Measurements from ENCODE around the gene LBR.

LBR gene

DNA sequence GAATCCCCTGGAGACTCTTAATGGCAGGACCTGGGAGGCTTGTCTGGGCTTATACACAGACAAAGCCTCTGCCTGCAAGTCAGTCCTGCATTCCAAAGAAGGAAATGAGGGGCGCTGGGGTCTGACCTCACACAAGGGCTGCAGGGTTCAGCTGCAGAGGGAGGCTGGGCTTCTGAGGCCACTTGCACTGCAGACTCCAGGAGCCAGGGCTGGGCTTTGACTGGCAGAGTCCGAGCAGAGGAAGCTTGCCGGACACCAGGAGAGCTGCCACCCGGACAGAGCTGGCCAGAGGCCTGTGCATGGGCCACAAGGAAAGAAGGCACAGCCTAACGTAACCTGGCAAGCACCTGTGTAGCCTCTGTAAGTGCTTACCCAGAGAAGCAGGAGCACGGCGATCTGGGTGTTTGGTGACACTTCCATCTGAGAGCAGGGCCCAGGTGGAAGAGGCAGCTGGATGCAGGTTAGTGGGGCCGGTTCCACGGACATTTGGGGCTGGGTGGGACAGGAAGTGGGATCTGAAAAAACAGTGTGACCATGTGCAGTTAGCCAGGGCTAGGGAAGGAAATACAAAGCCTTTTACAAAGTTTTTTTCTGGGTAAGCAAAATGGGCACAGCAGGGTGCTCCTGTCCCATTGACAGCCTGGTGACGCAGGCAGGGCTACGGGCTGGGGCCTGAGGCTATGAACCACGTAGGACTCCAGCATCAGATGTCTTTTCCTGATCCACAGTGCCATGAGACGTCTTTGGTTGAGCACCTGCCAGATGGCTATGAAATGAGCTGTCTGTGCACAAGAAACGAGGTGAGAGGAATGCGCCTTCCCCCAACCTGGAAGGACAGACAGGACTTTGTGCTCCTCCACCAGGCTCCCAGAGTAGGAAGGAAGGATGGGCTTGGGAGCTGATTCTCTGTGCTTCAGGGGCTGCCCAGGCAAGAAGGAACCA is 37.3 kb upstream of the LBR start:
- Histone ChIP-seq H3K27me3 (no peaks in the 10 kb centered on the region), H3K4me3 (no peak overlapping the region), H4K20me1 (no peaks in the 10 kb centered on the region), H3K9me3 (no peaks in the 10 kb centered on the region), H3K27ac (peak overlapping the region; percentile 97), H3K4me1 (peaks cover 91% of the 10 kb centered on the region), H3K36me3 (no peaks in the 10 kb centered on the region), H3K9ac (peak overlapping the region; percentile 39; the same call in 1 of the 2 replicates), H3K4me2 (peak overlapping the region; percentile 99)
- TF ChIP-seq Cebpa-rat (IDR thresholded peaks at IDR 0.05): no peak

- H3K9ac ChIP-seq: 0 out of 2 replicates have a peak overlapping the region, but pooled peaks have one; percentile 16
- peak overlapping the region; percentile 34 for H3K4me2 ChIP-seq
- H3K36me3 ChIP-seq: no peaks in the 10 kb centered on the region
- H3K27ac ChIP-seq: peak overlapping the region; percentile 45; the same call in 1 of the 2 replicates
- H3K4me1 ChIP-seq: peaks cover 77% of the 10 kb centered on the region
- no peaks in the 10 kb centered on the region for H4K20me1 ChIP-seq
- TF ChIP-seq Cebpa-rat (IDR thresholded peaks at IDR 0.05): no peak
- H3K4me3 ChIP-seq: no peak overlapping the region
- no peaks in the 10 kb centered on the region for H3K27me3 ChIP-seq
- H3K9me3 ChIP-seq: no peaks in the 10 kb centered on the region
Measured at GRCh38 chr1:225462714-225463574, 35.1 kb upstream of the LBR start.

DNA sequence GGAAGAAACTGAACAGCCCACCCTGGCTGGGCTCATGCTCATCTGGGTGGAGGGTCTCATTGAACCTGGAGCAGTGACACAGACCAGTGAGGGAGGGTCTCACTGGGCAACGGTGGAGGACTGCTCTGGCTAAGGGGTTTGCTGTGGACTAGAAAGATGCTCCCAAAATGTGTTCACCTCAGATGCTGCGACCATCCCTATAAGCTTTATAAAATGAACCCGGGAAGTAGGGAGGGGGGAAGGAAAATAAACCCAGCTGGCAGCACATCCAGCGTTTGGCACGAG is 34.5 kb upstream of the LBR start:
- Histone ChIP-seq H3K27ac (no peak overlapping the region), H3K4me3 (no peak overlapping the region), H3K9me3 (no peaks in the 10 kb centered on the region), H4K20me1 (no peaks in the 10 kb centered on the region), H3K36me3 (no peaks in the 10 kb centered on the region), H3K9ac (no peak overlapping the region), H3K27me3 (no peaks in the 10 kb centered on the region), H3K4me2 (no peak overlapping the region), H3K4me1 (peaks cover 74% of the 10 kb centered on the region)
- TF ChIP-seq Cebpa-rat (IDR thresholded peaks at IDR 0.05): no peak

GRCh38 chr1:225461533-225462428 is 33.9 kb upstream of the LBR start:
- peaks cover 2% of the 10 kb centered on the region; the same call in 1 of the 2 replicates for H3K9me3 ChIP-seq
- H3K27ac ChIP-seq: peak overlapping the region; percentile 31; the same call in 1 of the 2 replicates
- H3K4me3 ChIP-seq: no peak overlapping the region
- no peak for TF ChIP-seq Cebpa-rat (IDR thresholded peaks at IDR 0.05)
- peak overlapping the region; percentile 70 for H3K4me2 ChIP-seq
- H3K27me3 ChIP-seq: no peaks in the 10 kb centered on the region
- no peaks in the 10 kb centered on the region for H4K20me1 ChIP-seq
- peaks cover 68% of the 10 kb centered on the region for H3K4me1 ChIP-seq
- H3K36me3 ChIP-seq: no peaks in the 10 kb centered on the region
- H3K9ac ChIP-seq: peak overlapping the region; percentile 16; the same call in 1 of the 2 replicates

- H3K4me1 ChIP-seq: peaks cover 60% of the 10 kb centered on the region
- peaks cover 11% of the 10 kb centered on the region for H3K9me3 ChIP-seq
- peak overlapping the region; percentile 70 for H3K4me2 ChIP-seq
- no peaks in the 10 kb centered on the region for H3K36me3 ChIP-seq
- no peak overlapping the region for H3K4me3 ChIP-seq
- H3K27me3 ChIP-seq: no peaks in the 10 kb centered on the region
- peak overlapping the region; percentile 16; the same call in 1 of the 2 replicates for H3K9ac ChIP-seq
- no peaks in the 10 kb centered on the region for H4K20me1 ChIP-seq
- peak overlapping the region; percentile 55 for H3K27ac ChIP-seq
- no peak for TF ChIP-seq Cebpa-rat (IDR thresholded peaks at IDR 0.05)
Measured at GRCh38 chr1:225460737-225461532, 33.1 kb upstream of the LBR start.

GRCh38 chr1:225460021-225460736 is 32.3 kb upstream of the LBR start:
- Histone ChIP-seq H3K27ac (peak overlapping the region; percentile 55), H3K36me3 (no peaks in the 10 kb centered on the region), H3K9me3 (peaks cover 18% of the 10 kb centered on the region), H4K20me1 (no peaks in the 10 kb centered on the region), H3K4me2 (peak overlapping the region; percentile 70), H3K4me3 (no peak overlapping the region), H3K4me1 (peaks cover 52% of the 10 kb centered on the region), H3K27me3 (no peaks in the 10 kb centered on the region), H3K9ac (peak overlapping the region; percentile 58; the same call in 1 of the 2 replicates)
- TF ChIP-seq Cebpa-rat (IDR thresholded peaks at IDR 0.05): no peak

- Histone ChIP-seq H3K27me3 (no peaks in the 10 kb centered on the region), H3K4me1 (peaks cover 53% of the 10 kb centered on the region), H3K4me2 (no peak overlapping the region), H3K9me3 (peaks cover 18% of the 10 kb centered on the region), H3K4me3 (no peak overlapping the region), H3K9ac (no peak overlapping the region), H3K36me3 (no peaks in the 10 kb centered on the region), H3K27ac (no peak overlapping the region), H4K20me1 (no peaks in the 10 kb centered on the region)
- TF ChIP-seq Cebpa-rat (IDR thresholded peaks at IDR 0.05): no peak
Measured at GRCh38 chr1:225458222-225458631, 30.4 kb upstream of the LBR start.

DNA sequence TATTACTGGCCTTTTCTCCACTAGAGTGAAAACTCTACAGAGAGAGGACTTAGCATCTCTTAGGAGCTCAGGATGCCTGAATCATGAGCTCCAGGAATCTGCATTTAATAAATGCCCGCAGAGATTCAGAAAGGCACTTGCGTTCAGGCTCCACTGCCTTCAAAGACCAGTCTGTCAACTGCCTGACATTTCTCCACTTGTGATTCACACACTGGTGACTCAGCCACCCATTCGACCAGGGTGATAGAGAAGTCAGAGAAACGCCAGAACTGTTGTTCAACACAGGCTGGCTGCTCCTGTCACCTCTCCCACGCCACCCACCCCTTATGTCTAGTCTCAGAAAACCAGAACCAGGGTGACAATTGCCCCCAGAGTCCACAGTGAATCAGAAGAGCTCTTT is 26.9 kb upstream of the LBR start:
- Histone ChIP-seq H3K27ac (no peak overlapping the region), H3K9ac (no peak overlapping the region), H3K4me1 (peaks cover 28% of the 10 kb centered on the region), H3K36me3 (no peaks in the 10 kb centered on the region), H3K27me3 (no peaks in the 10 kb centered on the region), H4K20me1 (no peaks in the 10 kb centered on the region), H3K9me3 (peaks cover 18% of the 10 kb centered on the region), H3K4me2 (no peak overlapping the region), H3K4me3 (no peak overlapping the region)
- TF ChIP-seq Cebpa-rat (IDR thresholded peaks at IDR 0.05): no peak
